Adipocyte (in vitro differentiated cells): ENCODE results near the gene TUBA3E.
A peak's percentile ranks its signal among the peaks of the same experiment; 100 is the strongest.
"Not testable (repeated sequence)": the region's sequence is repeated elsewhere in the genome, so short reads cannot be mapped to it uniquely, and the experiment has no call there.

Experiments used
- DNase-seq: peaks from one replicate; pipeline ENCODE4 v3.0.0-alpha.2; 2015; ENCODE audit warnings: low read depth
- H3K27me3 ChIP-seq: replicated peaks from 2 replicates; pipeline ENCODE4 v1.7.0; 2013; ENCODE audit warnings: mild to moderate bottlenecking, low read length, moderate library complexity; ENCODE audit not compliant: control insufficient read depth, insufficient read depth
- H3K36me3 ChIP-seq: 2 replicates; pipeline ENCODE4 v1.7.0; 2013; ENCODE audit warnings: low read length, mild to moderate bottlenecking, moderate library complexity; ENCODE audit not compliant: control insufficient read depth, insufficient read depth, severe bottlenecking
- H3K4me1 ChIP-seq: 2 replicates; pipeline ENCODE4 v1.7.0; 2013; ENCODE audit warnings: mild to moderate bottlenecking, low read length, moderate library complexity; ENCODE audit not compliant: control insufficient read depth, insufficient read depth
- H3K4me3 ChIP-seq: 2 replicates; pipeline ENCODE4 v1.7.0; 2013; ENCODE audit warnings: mild to moderate bottlenecking, low read length, moderate library complexity
- H3K9ac ChIP-seq: 2 replicates; pipeline ENCODE4 v1.7.0; 2013; ENCODE audit warnings: mild to moderate bottlenecking, low read length, moderate library complexity
- H3K9me3 ChIP-seq: 2 replicates; pipeline ENCODE4 v1.7.0; 2013; ENCODE audit warnings: mild to moderate bottlenecking, low read length, moderate library complexity; ENCODE audit not compliant: control insufficient read depth

The TUBA3E gene

DNA sequence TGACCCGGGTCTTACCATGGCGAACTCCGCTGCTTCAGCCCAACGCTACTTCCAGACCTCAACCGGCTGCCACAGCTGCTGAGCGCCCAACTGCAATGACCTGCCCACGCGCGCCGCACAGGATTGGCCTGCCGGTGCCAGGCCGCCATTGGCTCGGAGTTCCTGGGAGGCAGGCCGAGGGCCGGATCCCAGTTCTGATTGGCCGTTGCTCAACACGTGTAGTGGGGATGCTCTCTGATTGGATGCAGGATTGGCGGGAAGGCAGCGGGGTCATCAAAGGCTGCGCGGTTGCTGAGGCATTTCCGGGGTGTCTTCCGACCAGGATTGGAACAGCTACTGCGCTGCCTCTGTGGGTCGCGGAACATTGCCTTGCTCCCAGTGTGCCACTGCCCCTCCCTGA is at the start of gene TUBA3E:
Gene TUBA3E, minus strand, starts transcription at position 97 of the 400 bp plus-strand sequence. Its CDS starts 79 bp downstream, at position 18.
- H3K36me3 ChIP-seq = no peaks in the 10 kb centered on the region
- H3K4me3 ChIP-seq = no peak within 1 kb of the TSS
- DNase-seq = no peak
- H3K4me1 ChIP-seq = no peaks in the 10 kb centered on the region
- H3K9ac ChIP-seq = no peak within 1 kb of the TSS
- H3K27me3 ChIP-seq = no peaks in the 10 kb centered on the region
- no peaks in the 10 kb centered on the region for H3K9me3 ChIP-seq

DNA sequence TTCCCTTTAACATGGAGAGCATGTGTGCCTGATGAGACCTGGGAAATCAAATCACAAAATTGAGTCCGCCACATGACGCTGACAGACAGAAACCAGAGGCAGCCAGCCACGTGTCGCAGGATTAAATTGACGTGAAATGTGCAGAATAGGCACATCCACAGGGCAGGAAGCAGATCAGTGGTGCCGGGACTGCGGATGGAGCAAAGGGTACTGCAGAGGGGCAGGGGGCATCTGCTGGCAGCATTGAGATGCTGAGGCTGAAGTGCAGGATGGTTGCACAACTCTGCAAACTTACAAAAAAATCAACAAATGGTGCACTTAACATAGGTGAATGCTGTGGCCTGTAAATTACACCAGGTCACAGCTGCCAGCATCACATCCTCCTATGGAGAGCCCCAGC is 48.2 kb upstream of the TUBA3E start:
- no peak overlapping the region for H3K4me3 ChIP-seq
- H3K36me3 ChIP-seq = no peaks in the 10 kb centered on the region
- H3K9ac ChIP-seq = no peak overlapping the region
- H3K4me1 ChIP-seq = no peaks in the 10 kb centered on the region
- H3K27me3 ChIP-seq = peaks cover 22% of the 10 kb centered on the region
- H3K9me3 ChIP-seq = no peaks in the 10 kb centered on the region
- no peak for DNase-seq

DNA sequence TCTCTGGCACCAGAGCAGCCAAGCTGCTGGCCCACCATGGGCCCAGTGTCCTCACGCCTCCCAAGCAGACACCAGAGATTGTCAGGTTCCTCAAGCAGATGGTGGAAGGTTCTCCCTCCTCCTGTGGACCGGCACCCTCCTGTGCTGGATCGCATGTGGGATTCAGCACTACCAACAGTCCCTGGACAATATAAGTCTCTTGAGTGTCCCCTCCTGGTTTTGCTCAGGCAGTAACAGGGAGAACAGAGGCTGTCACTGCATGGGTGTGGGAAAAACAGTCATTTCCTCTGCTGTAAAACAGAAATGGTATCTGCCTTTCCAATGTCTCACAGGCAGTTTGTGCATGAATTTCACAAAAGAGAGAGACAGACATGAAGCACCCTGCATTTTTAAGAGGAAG is 47.7 kb upstream of the TUBA3E start:
- H3K27me3 ChIP-seq = peaks cover 22% of the 10 kb centered on the region
- DNase-seq = no peak
- H3K4me1 ChIP-seq = peaks cover 3% of the 10 kb centered on the region

DNA sequence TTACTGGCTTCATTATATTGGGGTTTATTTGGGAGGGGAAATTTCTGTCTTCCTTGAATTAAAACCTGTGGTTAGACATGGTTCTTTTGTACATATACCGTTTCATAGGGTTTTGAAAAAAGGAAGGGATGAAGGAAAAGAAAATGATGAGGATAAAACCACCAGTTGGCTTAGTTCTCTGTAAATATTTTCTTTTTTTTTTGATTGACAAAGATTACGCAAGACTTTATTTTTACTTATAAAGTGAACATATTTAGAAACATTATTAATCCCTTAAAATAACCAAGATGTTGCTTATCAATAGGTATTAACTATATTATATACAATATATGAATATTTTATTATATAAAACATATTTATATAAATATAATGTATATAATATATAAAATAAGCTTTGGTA is 45.1 kb upstream of the TUBA3E start:
- H3K4me3 ChIP-seq = no peak overlapping the region
- no peaks in the 10 kb centered on the region for H3K36me3 ChIP-seq
- peaks cover 19% of the 10 kb centered on the region for H3K27me3 ChIP-seq
- DNase-seq = no peak
- no peak overlapping the region for H3K9ac ChIP-seq
- peaks cover 5% of the 10 kb centered on the region for H3K4me1 ChIP-seq
- no peaks in the 10 kb centered on the region for H3K9me3 ChIP-seq

More for the DNA sequence above, 47.7 kb upstream of the TUBA3E start:
- H3K9me3 ChIP-seq = no peaks in the 10 kb centered on the region
- no peak overlapping the region for H3K9ac ChIP-seq
- no peak overlapping the region for H3K4me3 ChIP-seq
- H3K36me3 ChIP-seq = no peaks in the 10 kb centered on the region

DNA sequence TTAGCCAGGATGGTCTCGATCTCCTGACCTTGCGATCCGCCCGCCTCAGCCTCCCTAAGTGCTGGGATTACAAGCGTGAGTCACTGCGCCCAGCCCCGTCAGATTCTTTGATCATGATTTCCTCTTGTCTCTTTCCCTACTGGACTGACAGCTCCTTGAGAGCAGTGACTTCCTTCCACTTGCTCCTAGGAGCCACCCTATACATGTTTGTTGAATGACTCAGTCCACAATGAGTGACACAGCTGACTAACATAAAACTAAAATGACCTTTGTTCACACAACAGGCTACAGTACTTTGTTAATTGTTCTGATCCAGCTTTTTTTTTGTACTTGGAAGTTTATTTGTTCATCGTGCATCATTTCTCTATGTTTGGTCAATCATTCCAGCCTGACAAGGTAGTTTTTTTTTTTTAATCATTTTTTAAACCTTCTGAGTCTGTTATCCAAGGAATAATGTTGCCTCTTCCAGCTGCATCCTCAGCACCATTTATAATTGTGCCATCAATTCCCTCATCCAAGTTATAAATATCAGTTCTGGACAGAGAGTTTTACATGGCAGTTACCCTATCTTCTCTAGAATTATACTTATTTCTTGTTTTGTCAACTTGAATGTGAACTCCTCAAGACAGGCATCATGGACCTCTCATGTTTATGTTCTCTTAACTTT is 42.9 kb upstream of the TUBA3E start:
- Histone ChIP-seq H3K4me1 (peaks cover 5% of the 10 kb centered on the region), H3K9ac (no peak overlapping the region), H3K36me3 (no peaks in the 10 kb centered on the region), H3K4me3 (no peak overlapping the region), H3K27me3 (peaks cover 6% of the 10 kb centered on the region), H3K9me3 (no peaks in the 10 kb centered on the region)
- no peak for DNase-seq

DNA sequence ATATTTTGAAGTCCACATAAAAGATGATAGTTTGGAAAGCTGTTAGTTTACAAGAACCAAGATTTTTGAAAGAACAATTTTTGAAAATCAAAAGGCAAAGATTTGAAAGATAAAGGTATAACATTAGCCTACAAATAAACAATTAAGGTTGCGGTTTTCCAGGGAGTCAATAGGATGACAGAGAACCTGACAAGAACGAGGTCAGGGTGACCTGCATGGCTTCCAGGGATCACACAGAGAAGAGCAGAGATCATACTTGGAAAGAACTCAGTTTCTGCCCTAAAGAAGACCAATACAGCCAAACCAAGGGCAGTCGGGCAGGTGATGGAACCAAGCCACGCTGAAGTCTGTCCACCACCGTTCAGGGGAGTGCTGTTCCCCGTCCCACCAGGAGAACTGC is 41.3 kb upstream of the TUBA3E start:
- not testable (repeated sequence) for H3K27me3 ChIP-seq, H3K36me3 ChIP-seq, H3K4me1 ChIP-seq, H3K4me3 ChIP-seq, H3K9me3 ChIP-seq, H3K9ac ChIP-seq, DNase-seq

DNA sequence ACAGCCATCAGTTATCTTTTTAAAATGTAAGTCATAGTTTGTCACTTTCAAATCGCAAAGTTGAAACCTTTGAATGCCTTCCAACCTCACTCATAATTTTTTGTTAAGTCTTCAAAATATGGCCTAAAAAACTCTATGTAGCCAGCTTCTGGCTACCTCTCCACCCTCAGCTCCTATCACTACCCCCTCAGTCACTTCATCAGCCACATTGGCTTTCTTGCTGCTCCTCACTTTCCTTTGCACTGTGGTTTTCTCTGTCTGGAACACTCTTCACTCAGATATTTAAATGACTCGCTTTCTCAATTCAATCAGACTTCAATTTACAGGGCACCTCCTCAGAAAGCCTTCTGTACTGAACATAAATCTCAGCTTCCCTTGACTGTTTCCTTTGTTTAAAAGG is 34.8 kb upstream of the TUBA3E start:
- DNase-seq, H3K36me3 ChIP-seq, H3K9ac ChIP-seq, H3K4me3 ChIP-seq, H3K4me1 ChIP-seq, H3K27me3 ChIP-seq, H3K9me3 ChIP-seq: not testable (repeated sequence)

DNA sequence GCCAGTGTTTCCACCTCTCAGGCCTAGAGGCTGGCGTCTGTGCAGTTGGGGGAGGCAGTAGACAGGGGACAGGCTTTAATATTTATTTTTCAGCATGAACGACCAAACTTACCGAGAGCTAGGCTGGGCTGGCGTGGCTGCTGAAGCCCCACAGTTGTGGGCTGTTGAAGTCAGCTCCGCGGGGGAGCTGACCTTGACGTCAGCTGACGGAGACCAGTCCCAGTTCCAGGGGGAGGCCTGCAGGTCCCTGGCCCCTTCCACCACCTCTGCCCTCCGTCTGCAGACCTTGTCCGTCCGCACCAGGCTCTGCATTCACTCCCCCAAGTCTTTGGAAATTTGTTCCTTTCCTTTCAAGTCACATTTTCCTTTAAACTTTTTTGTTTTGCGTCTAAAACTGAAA is 33.4 kb upstream of the TUBA3E start:
- Histone ChIP-seq H3K36me3 (no peaks in the 10 kb centered on the region), H3K9me3 (peaks cover 3% of the 10 kb centered on the region), H3K4me1 (no peaks in the 10 kb centered on the region), H3K27me3 (no peaks in the 10 kb centered on the region), H3K9ac (no peak overlapping the region), H3K4me3 (no peak overlapping the region)
- no peak for DNase-seq

DNA sequence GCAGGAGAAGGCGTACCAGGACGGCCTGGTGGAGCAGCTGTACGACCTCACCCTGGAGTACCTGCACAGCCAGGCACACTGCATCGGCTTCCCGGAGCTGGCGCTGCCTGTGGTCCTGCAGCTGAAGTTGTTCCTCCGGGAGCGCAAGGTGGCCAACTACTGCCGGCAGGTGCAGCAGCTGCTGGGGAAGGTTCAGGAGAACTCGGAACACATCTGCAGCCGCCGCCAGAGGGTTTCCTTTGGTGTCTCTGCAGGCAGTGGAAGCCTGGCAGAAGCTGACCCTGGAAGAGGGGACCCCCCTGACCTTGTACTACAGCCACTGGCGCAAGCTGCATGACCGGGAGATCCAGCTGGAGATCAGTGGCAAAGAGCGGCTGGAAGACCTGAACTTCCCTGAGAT is 32.7 kb upstream of the TUBA3E start:
- not testable (repeated sequence) for H3K9ac ChIP-seq, H3K27me3 ChIP-seq, DNase-seq, H3K4me3 ChIP-seq, H3K4me1 ChIP-seq, H3K36me3 ChIP-seq, H3K9me3 ChIP-seq

DNA sequence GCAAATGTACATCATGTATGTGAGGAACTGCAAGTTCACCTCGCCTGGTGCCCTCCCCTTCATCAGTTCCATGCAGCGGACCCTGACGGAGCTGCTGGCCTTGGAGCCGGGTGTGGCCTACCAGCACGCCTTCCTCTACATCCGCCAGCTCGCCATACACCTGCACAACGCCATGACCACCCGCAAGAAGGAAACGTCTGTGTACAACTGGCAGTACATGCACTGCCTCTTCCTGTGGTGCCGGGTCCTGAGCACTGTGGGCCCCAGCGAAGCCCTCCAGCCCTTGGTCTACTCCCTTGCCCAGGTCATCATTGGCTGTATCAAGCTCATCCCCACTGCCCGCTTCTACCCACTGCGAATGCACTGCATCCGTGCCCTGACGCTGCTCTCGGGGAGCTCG is 32.1 kb upstream of the TUBA3E start:
- not testable (repeated sequence) for DNase-seq, H3K4me1 ChIP-seq, H3K9me3 ChIP-seq, H3K4me3 ChIP-seq, H3K36me3 ChIP-seq, H3K9ac ChIP-seq, H3K27me3 ChIP-seq

DNA sequence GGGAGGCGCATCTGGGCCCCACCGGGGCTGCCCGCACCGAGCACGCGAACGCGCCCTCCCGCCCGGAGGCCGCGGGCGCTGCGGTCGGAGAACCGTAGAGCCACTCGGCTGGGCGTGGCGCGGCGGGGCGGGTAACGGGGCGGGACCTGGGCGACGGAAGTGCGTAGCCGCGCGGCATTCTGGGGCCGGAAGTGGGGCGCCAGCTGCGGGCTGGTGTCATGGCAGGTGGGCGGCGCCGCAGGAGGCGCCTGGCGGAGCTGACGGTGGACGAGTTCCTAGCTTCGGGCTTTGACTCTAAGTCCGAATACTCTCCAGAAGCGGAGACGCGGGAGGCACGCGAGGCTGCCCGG is 30.9 kb upstream of the TUBA3E start:
- not testable (repeated sequence) for H3K9me3 ChIP-seq, DNase-seq, H3K36me3 ChIP-seq, H3K4me1 ChIP-seq, H3K9ac ChIP-seq, H3K27me3 ChIP-seq
- peak overlapping the region; percentile 69 for H3K4me3 ChIP-seq

DNA sequence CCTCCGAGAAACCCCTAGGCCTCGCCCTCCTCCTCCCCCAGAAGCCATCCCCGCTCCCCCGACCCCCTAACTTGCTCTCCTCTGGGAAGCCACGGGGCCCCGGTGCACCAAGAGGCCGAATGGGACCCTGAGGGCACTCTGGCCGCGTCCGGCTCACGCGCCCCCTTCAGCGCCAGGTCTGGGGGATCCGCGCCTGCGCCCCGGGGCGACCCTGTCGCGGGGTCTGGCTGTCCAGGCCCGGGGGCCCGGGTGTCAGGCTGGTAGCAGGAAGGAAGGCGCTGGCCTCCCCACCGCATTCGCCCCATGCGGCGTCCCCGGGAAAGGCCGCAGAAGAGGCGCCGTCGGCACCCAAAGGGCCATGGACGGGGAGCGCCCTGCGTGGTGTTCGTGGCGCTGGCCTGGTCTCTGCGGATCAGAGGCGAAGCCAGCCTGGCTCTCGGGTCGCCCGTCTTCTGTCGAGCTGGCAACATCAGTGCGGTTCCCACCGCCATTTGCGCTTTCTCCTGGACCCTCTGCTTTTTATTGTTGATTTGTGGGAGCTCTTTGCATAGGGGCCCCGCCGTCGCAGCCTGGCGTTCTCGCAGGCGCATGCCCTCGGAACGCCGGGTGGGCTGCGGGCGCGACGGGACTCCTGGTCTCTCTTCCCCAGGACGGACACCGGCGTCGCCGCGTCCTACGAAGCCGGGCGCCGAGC is 30.4 kb upstream of the TUBA3E start:
- H3K4me3 ChIP-seq, H3K36me3 ChIP-seq, H3K9me3 ChIP-seq, H3K9ac ChIP-seq, H3K4me1 ChIP-seq, H3K27me3 ChIP-seq, DNase-seq: not testable (repeated sequence)
